CD4-positive, alpha-beta T cell treated with Interleukin-10 for 1 hour (primary cell): ENCODE measurements around the gene GALNT9.
A peak's percentile ranks its signal among the peaks of the same experiment; 100 is the strongest.
"Not testable (repeated sequence)": the region's sequence is repeated elsewhere in the genome, so short reads cannot be mapped to it uniquely, and the experiment has no call there.

ENCODE experiments used
- DNase-seq: peaks from one replicate; pipeline ENCODE4 v3.0.0-alpha.2; 2020

GALNT9 gene

GRCh38 chr12:132229193-132229760 is 100.1 kb downstream of the GALNT9 start:
- no peak for DNase-seq

DNA sequence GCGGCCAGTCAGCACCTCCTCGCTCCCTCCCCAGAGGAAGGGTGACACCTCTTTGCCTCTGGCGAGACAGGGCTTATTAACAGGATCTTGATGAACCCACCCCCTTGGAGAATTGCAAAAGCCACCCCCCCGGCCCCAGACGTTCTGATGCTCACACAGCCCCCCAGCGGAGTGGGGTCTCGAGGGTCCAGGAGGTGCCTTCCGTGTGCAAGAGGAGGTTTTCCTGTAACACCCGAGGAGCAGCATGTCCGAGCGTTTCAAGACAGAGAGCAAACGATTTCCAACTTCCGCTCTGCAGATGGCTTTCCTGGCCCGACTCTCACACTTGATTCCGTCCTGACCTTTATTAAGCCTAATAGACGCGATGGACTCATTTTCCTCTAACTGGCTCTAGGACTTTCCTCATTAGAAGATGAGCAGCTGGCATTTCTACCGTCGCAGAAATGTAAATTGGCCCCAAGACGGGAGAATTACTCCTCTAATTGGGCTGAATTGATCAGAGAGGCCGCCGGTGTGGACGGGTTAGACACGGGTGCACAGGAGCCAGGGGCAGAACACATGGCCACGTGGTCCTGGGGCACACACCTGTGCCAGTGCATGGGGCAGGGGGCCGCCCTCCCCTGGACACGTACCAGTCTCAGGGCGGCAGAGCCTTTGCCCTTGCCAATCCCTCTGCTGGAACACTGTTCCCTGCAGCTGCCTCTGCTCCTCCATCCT is 100.8 kb downstream of the GALNT9 start:
- no peak for DNase-seq

DNA sequence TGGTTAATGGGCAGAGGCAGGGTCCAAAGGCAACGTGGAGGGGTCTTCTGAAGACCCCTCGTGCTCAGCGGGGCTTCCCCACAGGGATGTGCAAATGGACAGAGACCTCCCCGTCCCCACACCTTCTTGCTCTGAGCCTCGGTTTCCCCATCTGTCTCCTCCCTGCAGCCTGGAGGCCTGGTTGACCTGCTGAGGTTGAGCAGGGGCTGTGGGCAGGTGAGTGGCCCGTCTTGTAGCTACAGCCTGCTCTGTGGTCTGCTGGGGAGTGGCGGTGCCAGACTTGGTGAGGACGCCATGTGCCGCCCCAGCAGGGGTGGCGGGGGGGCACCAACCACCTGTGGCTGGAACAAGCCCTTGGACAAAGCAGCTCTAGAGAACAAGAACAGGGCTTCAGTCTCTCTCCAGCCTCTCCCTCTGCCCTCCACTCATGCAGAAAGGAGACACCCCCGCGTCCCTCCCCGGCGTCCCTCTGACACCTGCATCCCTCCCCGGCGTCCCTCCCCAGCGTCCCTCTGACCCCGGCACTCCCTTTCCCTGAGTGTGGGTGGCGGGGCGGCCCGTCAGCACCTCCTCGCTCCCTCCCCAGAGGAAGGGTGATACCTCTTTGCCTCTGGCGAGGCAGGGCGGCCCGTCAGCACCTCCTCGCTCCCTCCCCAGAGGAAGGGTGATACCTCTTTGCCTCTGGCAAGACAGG is 101.5 kb downstream of the GALNT9 start:
- DNase-seq: no peak

GRCh38 chr12:132227118-132227517 is 102.3 kb downstream of the GALNT9 start:
- DNase-seq: no peak

GRCh38 chr12:132226604-132227003 is 102.8 kb downstream of the GALNT9 start:
- no peak for DNase-seq

- DNase-seq: no peak
Measured at GRCh38 chr12:132225214-132225613, 104.2 kb downstream of the GALNT9 start.

- DNase-seq: no peak
Measured at GRCh38 chr12:132224484-132224883, 104.9 kb downstream of the GALNT9 start.

DNA sequence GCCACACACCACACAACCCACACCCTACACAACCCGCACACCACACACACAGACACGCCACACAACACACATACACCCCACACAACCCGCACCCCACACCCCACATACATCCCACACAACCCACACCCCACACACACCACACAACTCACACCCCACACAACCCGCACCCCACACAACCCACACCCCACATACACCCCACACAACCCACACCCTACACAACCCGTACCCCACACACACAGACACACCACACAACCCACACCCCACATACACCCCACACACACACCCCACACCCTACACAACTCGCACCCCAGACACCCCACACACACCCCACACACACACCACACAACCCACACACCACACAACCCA is 106.6 kb downstream of the GALNT9 start:
- DNase-seq: no peak

- DNase-seq: peak; percentile 50
Measured at GRCh38 chr12:132222096-132222807, 107.1 kb downstream of the GALNT9 start.

DNA sequence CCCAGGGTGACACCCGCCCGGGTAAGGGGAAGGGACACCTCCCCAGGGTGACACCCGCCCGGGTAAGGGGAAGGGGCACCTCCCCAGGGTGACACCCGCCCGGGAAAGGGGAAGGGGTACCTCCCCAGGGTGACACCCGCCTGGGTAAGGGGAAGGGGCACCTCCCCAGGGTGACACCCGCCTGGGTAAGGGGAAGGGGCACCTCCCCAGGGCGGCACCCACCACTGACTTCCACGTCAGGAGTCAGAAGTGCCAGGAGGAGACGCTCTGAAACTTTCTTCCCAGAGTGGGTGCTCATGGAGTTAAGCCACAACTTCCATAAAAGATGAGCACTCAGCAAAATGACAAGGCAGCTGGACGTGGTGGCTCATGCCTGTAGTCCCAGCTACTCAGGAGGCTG is 109.6 kb downstream of the GALNT9 start:
- DNase-seq: not testable (repeated sequence)

DNA sequence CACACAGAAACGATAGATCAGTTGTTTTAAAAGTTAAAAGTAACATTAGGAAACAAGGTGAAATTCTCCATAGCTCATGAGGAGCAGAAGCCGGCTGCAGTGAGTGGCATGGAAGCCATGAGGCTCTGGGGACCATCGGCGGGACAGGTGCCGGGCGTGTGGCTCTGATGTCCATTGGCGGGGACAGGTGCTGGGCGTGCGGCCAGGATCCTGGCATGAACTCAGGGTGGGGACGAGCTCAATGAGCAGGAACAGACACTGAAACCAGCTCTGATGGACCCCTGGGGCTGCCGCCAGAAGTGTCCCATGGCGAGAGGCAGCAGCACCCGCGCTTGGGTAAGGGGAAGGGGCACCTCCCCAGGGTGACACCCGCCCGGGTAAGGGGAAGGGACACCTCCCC is 110.1 kb downstream of the GALNT9 start:
- DNase-seq: no peak

GRCh38 chr12:132218915-132219314 is 110.5 kb downstream of the GALNT9 start:
- peak; percentile 63 for DNase-seq

- no peak for DNase-seq
Measured at GRCh38 chr12:132218527-132218875, 110.9 kb downstream of the GALNT9 start.

GRCh38 chr12:132217800-132218526 is 111.4 kb downstream of the GALNT9 start:
- no peak for DNase-seq

DNA sequence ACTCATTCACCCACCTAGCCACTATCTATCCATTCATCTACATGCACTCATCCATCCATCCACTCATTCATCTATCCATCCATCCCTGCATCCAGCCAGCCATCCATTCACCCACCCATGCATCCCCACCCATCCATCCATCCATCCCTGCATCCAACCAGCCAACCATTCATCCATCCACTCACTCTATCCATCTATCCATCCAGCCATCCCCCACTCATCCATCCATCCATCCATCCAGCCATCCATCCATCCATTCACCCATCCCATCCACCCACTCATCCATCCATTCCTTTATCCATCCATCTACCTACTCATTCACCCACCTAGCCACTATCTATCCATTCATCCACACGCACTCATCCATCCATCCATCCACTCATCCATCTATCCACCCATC is 112.0 kb downstream of the GALNT9 start:
- DNase-seq: no peak

GRCh38 chr12:132216354-132216987 is 112.9 kb downstream of the GALNT9 start:
- no peak for DNase-seq

DNA sequence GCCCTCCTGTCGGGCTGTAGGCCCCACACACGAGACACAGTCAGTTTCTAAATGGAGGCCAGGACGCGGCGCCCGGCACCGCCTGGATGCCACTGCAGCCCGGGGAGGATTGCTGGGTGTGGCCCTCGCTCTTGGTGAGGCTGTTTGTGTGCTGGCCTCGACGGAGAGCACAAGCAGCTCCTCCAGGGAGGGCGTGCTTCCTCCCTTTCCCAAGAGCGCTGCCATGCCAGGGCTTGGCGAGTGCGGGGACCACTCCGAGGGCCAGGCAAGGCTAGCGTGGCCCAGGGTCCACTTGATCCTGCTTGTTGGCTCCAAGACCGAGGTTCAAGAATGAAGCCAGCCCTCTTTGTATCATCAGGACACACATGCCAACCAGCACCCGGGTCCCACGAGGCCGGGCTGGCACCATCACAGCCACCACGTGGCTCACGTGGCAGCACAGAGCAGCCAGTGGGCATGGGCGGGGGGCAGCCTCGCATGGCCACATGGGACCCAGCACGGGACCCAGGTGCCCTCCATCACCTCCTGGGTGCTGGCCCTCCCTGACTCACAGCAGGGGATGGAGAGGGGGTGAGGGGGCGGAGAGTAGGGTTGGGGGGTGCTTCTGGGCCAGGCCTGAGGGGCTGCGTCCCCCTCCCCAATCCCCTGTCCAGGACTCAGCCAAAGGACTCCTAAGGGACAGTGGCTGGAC is 113.9 kb downstream of the GALNT9 start:
- no peak for DNase-seq

GRCh38 chr12:132214891-132215290 is 114.5 kb downstream of the GALNT9 start:
- no peak for DNase-seq

GRCh38 chr12:132214161-132214476 is 115.3 kb downstream of the GALNT9 start:
- no peak for DNase-seq

DNA sequence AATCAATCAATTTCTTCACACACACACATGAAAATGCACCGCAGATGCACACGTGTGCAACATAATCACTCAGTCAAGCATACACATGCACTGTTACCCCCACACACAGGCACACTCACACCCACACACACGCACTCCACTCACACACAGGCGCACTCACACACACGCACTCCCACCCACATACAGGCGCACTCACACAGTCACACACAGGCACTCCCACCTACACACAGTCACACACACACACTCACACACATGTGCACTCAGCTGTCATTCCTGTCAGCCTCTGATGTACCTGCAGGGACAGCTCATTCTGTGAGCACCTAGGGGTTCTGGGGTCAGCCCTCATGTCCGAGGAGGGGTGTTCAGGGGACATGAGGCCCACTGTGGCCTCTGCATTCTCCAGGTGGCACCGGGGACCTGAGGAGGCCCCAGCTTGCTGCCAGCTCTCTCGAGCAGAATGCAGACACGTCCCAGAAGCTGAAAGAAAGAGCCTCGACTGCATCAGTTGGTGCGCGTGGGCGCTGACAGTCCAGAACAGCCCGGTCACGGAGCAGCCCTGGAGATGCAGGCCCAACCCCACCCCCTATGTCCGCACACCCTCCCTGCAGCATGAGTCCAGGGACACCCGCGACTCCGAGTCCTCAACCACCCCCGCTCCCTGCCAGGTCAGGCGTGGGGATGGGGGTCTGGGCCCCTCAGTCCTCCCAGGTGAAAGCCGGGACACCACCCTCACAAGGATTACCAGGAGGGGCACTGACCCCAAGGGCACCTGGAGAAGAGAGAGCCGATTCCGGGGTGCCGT is 115.8 kb downstream of the GALNT9 start:
- DNase-seq: no peak

DNA sequence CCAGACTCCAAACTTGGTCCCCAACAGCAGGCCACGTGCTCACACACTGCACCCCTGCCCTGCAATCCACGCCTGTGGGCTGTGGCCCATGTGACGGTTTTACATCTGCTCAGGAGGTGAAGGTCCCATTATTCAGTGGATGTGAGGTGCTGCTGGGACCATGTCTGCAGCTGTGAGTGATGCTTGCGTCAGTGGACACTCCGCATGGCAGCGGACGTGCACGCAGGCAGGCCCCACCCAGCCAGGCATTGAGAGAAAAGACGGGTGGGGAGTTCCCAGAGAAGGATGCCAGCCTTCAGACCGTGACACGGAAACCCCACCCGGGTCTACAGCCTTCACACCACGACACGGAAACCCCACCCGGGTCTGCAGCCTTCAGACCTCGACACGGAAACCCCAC is 117.6 kb downstream of the GALNT9 start:
- peak; percentile 55 for DNase-seq
